DOHH2 (cell line): ENCODE data around the gene AKR1B15.

ENCODE experiments used
- H3F3A ChIP-seq: fragments of 200-600 bp; sonication (generic), shearing (Covaris generic); 2 replicates; pipeline ENCODE4 v1.6.0; 2016; ENCODE audit warnings: antibody characterized with exemption, mild to moderate bottlenecking; ENCODE audit not compliant: control insufficient read depth, insufficient read depth
- H3K27ac ChIP-seq: fragments of 200-600 bp; sonication (generic); 2 replicates; pipeline ENCODE4 v1.5.1; 2014; ENCODE audit warnings: low read depth, mild to moderate bottlenecking, low read length, moderate library complexity
- H3K27me3 ChIP-seq: fragments of 200-600 bp; sonication (generic); 2 replicates; pipeline ENCODE4 v1.6.1; 2014; ENCODE audit warnings: mild to moderate bottlenecking, low read length, mixed read lengths; ENCODE audit not compliant: control insufficient read depth
- H3K36me3 ChIP-seq: fragments of 200-600 bp; sonication (generic); 2 replicates; pipeline ENCODE4 v1.6.1; 2014; ENCODE audit warnings: mild to moderate bottlenecking, low read length, moderate library complexity, mixed read lengths; ENCODE audit not compliant: control insufficient read depth
- H3K4me1 ChIP-seq: fragments of 200-600 bp; sonication (generic); 2 replicates; pipeline ENCODE4 v1.6.1; 2014; ENCODE audit warnings: mild to moderate bottlenecking, low read length, mixed read lengths; ENCODE audit not compliant: control insufficient read depth
- H3K4me2 ChIP-seq: fragments of 200-600 bp; sonication (generic); 2 replicates; pipeline ENCODE4 v1.6.0; 2014; ENCODE audit warnings: mild to moderate bottlenecking, low read length, moderate library complexity
- H3K4me3 ChIP-seq: fragments of 200-600 bp; sonication (generic); 2 replicates; pipeline ENCODE4 v1.5.1; 2014; ENCODE audit warnings: mild to moderate bottlenecking, low read length, mixed read lengths
- H3K79me2 ChIP-seq: fragments of 200-600 bp; sonication (generic); 2 replicates; pipeline ENCODE4 v1.6.1; 2014; ENCODE audit warnings: mild to moderate bottlenecking, low read length, mixed read lengths; ENCODE audit not compliant: control insufficient read depth
- H3K9me2 ChIP-seq: fragments of 200-600 bp; sonication (generic); replicated peaks from 2 replicates; pipeline ENCODE4 v1.6.1; 2014; ENCODE audit warnings: mild to moderate bottlenecking, low read length, mixed read lengths; ENCODE audit not compliant: control insufficient read depth
- H3K9me3 ChIP-seq: fragments of 200-600 bp; sonication (generic); 2 replicates; pipeline ENCODE4 v1.6.1; 2014; ENCODE audit warnings: antibody characterized with exemption, low read length, mixed read lengths; ENCODE audit not compliant: control insufficient read depth, insufficient read depth
- H4K20me1 ChIP-seq: fragments of 200-600 bp; sonication (generic); 2 replicates; pipeline ENCODE4 v1.6.0; 2014; ENCODE audit warnings: low read depth, mild to moderate bottlenecking, antibody characterized with exemption, low read length, moderate library complexity; ENCODE audit not compliant: control insufficient read depth, insufficient read depth
- EZH2phosphoT487 ChIP-seq: fragments of 200-600 bp; sonication (generic); IDR thresholded peaks from 2 replicates; pipeline ENCODE4 v1.6.1; 2017; ENCODE audit warnings: borderline replicate concordance, mild to moderate bottlenecking, antibody characterized with exemption, low read length, moderate library complexity, mixed read lengths
- TF ChIP-seq, protein P1 (sequence below): fragments of 200-600 bp; sonication (generic); IDR thresholded peaks from one replicate; pipeline ENCODE4 v1.5.1; 2014; ENCODE audit warnings: antibody characterized with exemption, mild to moderate bottlenecking, low read depth, low read length; ENCODE audit not compliant: poor library complexity, severe bottlenecking

The AKR1B15 gene

DNA sequence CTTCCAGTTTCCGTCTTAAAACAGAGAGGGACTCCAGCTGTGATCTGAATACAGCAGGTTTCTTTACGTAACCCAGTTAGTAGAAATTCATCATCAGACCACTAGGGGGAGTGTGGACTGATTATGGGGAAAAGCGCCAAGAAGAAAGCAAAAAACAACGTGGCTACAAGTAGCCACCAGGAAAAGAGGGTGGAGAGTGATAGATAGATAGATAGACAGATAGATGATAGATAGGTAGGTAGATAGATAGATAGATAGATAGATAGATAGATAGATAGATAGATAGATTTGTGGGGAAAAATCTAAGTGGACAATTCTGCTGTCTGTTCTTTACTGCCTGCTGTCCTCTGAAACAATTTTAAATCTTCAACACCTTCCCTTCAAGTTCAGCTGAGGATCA, 34.2 kb upstream of the AKR1B15 start:
- H3F3A ChIP-seq = no peaks in the 10 kb centered on the region
- H3K27ac ChIP-seq = no peak overlapping the region
- no peaks in the 10 kb centered on the region for H3K9me2 ChIP-seq
- H3K27me3 ChIP-seq = peaks cover 11% of the 10 kb centered on the region
- H3K4me2 ChIP-seq = no peak overlapping the region
- H4K20me1 ChIP-seq = no peaks in the 10 kb centered on the region
- no peaks in the 10 kb centered on the region for H3K79me2 ChIP-seq
- H3K4me1 ChIP-seq = no peaks in the 10 kb centered on the region
- TF ChIP-seq EZH2phosphoT487 = no peak
- TF ChIP-seq, protein P1, sequence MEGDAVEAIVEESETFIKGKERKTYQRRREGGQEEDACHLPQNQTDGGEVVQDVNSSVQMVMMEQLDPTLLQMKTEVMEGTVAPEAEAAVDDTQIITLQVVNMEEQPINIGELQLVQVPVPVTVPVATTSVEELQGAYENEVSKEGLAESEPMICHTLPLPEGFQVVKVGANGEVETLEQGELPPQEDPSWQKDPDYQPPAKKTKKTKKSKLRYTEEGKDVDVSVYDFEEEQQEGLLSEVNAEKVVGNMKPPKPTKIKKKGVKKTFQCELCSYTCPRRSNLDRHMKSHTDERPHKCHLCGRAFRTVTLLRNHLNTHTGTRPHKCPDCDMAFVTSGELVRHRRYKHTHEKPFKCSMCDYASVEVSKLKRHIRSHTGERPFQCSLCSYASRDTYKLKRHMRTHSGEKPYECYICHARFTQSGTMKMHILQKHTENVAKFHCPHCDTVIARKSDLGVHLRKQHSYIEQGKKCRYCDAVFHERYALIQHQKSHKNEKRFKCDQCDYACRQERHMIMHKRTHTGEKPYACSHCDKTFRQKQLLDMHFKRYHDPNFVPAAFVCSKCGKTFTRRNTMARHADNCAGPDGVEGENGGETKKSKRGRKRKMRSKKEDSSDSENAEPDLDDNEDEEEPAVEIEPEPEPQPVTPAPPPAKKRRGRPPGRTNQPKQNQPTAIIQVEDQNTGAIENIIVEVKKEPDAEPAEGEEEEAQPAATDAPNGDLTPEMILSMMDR = peak; percentile 94
- no peak overlapping the region for H3K4me3 ChIP-seq
- H3K36me3 ChIP-seq = no peaks in the 10 kb centered on the region
- no peaks in the 10 kb centered on the region for H3K9me3 ChIP-seq

DNA sequence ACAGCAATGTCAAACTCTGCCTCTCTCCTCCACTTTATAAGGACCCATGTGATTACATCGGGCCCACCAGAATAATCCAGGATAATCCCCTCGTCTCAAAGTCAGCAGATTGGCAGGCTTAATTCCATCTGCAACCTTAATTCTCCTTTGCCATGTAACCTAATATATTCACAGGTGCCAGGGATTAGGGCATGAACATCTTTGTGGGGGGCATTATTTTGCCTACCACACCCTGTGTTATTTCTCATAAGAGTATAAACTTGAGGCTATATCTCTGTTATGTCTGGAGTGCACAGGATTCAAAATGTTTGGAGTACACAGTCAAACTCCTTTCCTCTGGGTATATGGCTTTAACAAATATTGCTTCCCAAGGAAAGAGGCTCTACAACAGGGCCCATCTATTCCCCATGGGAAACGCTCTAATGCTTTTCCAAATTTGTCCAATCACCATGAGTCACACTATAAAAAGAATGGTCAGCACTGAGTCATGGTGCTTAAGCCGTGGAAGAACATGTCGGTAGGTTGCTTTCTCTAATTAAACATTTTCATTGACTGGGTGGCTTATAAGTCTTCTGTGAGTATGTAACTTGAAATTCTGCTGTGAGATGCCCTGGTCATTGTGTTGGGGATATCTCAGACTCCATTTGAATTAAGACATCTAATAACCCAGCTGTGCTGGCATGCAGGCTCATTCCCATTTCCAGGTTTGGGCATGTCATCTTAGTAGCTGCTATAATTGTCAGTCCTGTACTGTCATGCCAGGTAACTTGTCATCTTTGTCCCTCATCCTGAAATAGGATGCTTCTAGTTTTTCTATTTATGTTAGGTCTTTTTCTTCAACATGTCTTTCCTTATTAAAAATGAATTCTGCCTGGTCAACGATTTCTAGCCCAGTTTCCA, 33.1 kb upstream of the AKR1B15 start:
- H3K9me3 ChIP-seq = no peaks in the 10 kb centered on the region
- no peaks in the 10 kb centered on the region for H3K36me3 ChIP-seq
- no peaks in the 10 kb centered on the region for H4K20me1 ChIP-seq
- TF ChIP-seq, protein P1 = no peak
- TF ChIP-seq EZH2phosphoT487 = no peak
- peaks cover 11% of the 10 kb centered on the region for H3K27me3 ChIP-seq
- H3K4me3 ChIP-seq = no peak overlapping the region
- no peak overlapping the region for H3K4me2 ChIP-seq
- H3K27ac ChIP-seq = no peak overlapping the region
- no peaks in the 10 kb centered on the region for H3K79me2 ChIP-seq
- no peaks in the 10 kb centered on the region for H3F3A ChIP-seq
- no peaks in the 10 kb centered on the region for H3K4me1 ChIP-seq
- H3K9me2 ChIP-seq = no peaks in the 10 kb centered on the region

DNA sequence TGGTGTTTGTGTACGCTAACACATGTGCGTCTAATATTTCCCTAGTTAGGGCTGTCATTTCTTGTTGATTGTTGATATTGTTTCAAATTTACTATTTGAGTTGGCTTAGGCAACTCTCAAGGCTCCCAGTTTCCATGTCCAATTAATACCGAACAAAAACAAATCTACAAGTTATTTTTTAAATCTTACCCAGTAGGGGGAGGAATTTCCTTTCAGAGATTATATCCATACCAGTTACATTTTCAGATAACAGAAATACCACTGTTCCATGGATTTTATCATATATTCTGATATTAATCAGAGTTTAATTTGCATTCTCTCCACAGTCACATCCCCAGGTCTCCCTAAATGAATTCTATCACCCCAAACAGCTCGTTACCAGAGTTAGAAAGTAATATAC, 28.8 kb upstream of the AKR1B15 start:
- no peaks in the 10 kb centered on the region for H3F3A ChIP-seq
- no peak overlapping the region for H3K27ac ChIP-seq
- no peaks in the 10 kb centered on the region for H3K79me2 ChIP-seq
- no peak overlapping the region for H3K4me2 ChIP-seq
- peaks cover 8% of the 10 kb centered on the region for H3K27me3 ChIP-seq
- no peaks in the 10 kb centered on the region for H3K9me2 ChIP-seq
- TF ChIP-seq, protein P1 = no peak
- no peak for TF ChIP-seq EZH2phosphoT487
- H3K4me3 ChIP-seq = no peak overlapping the region
- no peaks in the 10 kb centered on the region for H3K4me1 ChIP-seq
- no peaks in the 10 kb centered on the region for H3K9me3 ChIP-seq
- H4K20me1 ChIP-seq = no peaks in the 10 kb centered on the region
- H3K36me3 ChIP-seq = no peaks in the 10 kb centered on the region
